Rectal smooth muscle tissue (tissue), 1 donor: Measurements from ENCODE around the gene DYRK4.
A peak's percentile ranks its signal among the peaks of the same experiment; 100 is the strongest.

Experiments
- H3K27ac ChIP-seq: one replicate; pipeline ENCODE4 v1.7.0; 2013; ENCODE audit warnings: low read depth, low read length, inconsistent platforms
- H3K27me3 ChIP-seq: one replicate; pipeline ENCODE4 v1.7.0; 2013; ENCODE audit warnings: low read length; ENCODE audit not compliant: control insufficient read depth, insufficient read depth
- H3K36me3 ChIP-seq: one replicate; pipeline ENCODE4 v1.7.0; 2013; ENCODE audit warnings: low read length; ENCODE audit not compliant: control insufficient read depth, insufficient read depth
- H3K4me1 ChIP-seq: one replicate; pipeline ENCODE4 v1.7.0; 2013; ENCODE audit warnings: low read length; ENCODE audit not compliant: control insufficient read depth, insufficient read depth
- H3K4me3 ChIP-seq: one replicate; pipeline ENCODE4 v1.7.0; 2013; ENCODE audit warnings: low read length
- H3K9ac ChIP-seq: one replicate; pipeline ENCODE4 v1.7.0; 2013; ENCODE audit warnings: low read length

The DYRK4 gene

DNA sequence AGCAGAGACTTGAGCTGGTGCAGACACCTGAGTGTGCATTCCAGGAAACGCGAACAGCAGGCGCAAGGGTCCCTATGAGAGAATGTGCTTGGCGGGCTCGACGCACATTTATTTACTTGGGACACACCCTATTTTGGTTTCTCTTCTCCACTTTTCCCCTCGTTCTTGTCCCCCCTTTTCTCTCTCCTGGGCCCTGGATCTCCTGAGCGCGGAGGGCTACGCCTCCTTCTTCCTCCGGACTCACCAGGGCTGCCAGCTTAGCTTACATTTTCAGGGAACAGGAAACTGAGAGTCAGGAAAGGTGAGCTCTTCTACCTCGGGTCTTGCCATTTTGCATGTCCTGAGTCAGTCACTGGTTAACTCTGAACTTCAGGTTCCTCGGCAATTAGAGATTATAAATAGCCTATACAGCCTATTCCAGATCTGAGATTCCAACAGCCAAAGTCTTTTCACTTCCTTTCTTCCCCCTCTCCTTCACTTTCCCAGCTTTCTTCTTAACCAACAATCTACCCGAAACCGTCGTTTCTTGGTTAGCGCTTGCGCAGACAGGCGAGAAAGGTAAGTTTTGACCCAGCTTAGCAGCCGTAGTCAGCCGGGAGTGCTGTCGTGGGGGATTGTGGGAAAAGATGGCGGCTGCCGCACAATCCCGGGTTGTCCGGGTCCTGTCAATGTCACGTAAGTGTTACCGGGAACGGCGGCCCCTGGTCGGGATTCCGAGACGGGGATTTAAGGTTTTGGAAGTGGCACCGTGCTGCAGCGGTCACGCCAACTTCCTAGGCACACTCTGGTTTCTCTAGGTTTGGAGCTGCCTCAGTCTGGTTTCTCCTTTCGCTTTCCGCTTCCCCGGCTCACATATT, 86.7 kb downstream of the DYRK4 start, which contains the start of the genes AKAP3 and NDUFA9:
Gene AKAP3, minus strand, starts transcription at position 551 of the 857 bp plus-strand sequence. CDS start 10,855 bp downstream, outside the sequence.
Gene NDUFA9, plus strand, starts transcription at position 614 of the 857 bp plus-strand sequence. Its CDS starts 13 bp downstream, at position 627.
- peak within 1 kb of the TSS; percentile 96 for H3K4me3 ChIP-seq
- H3K4me1 ChIP-seq = peaks cover 13% of the 10 kb centered on the region
- H3K9ac ChIP-seq = peak within 1 kb of the TSS; percentile 84
- H3K36me3 ChIP-seq = no peaks in the 10 kb centered on the region
- peak within 1 kb of the TSS; percentile 88 for H3K27ac ChIP-seq
- no peaks in the 10 kb centered on the region for H3K27me3 ChIP-seq

DNA sequence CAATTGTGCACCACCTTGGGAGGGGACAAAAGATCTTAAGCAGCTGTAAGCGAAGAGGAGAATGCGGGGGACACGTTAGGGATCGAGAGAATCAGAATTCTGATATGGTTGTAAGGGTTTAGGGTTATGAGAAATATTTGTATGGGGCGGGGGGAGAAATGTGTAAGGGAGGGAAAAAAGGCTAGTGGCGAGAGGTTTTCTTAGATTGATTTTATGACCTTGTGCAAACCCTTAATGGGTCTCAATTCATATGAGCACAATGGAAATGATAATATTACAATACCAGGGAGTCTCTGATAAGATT, 87.3 kb downstream of the DYRK4 start:
- H3K4me1 ChIP-seq = peaks cover 13% of the 10 kb centered on the region

DNA sequence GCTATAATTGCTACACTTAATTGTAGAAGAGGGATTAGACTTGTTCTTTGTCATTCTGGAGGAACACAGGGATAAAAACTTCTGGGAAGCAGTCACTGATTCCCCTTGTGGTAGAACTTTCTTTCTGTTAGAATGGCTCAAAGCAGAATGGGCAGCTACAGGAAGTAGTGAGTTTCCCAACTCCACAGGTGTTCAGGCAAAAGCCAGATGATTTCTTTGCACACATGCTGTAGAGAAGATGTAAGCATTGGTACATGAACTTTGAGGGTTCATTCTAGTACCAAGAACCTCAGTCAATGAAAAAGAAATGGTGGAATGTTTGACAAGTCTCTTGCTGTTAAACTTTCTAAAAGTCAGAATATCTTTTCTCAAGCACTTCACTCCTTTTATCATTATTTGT, 91.2 kb downstream of the DYRK4 start:
- H3K27ac ChIP-seq = no peak overlapping the region
- no peak overlapping the region for H3K9ac ChIP-seq
- H3K4me3 ChIP-seq = no peak overlapping the region
- H3K4me1 ChIP-seq = peaks cover 8% of the 10 kb centered on the region
- H3K36me3 ChIP-seq = peaks cover 17% of the 10 kb centered on the region
- H3K27me3 ChIP-seq = no peaks in the 10 kb centered on the region

More for the DNA sequence above, 87.3 kb downstream of the DYRK4 start:
- H3K4me3 ChIP-seq = peak overlapping the region; percentile 96
- no peaks in the 10 kb centered on the region for H3K27me3 ChIP-seq
- peak overlapping the region; percentile 88 for H3K27ac ChIP-seq
- H3K36me3 ChIP-seq = peaks cover 2% of the 10 kb centered on the region
- peak overlapping the region; percentile 75 for H3K9ac ChIP-seq

DNA sequence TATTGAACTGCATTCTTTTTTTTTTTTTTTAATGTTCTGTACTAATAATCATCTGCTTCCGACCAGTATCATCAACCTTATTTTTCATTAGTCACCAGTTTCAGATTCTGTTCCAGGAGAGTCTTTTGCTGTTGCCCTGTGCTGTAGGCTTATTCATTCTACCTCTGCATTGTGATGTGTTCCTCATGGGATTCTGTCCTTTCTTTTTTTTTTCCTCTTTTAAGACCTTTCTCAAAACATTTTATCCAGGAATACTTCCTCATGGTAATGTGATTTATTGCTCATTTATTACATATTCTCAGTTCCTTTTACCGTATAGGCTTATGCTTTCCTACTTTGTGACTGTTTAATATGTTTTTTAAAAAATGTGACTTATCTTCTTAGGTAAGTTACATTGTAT, 91.7 kb downstream of the DYRK4 start:
- Histone ChIP-seq H3K9ac (no peak overlapping the region), H3K27me3 (no peaks in the 10 kb centered on the region), H3K4me1 (peaks cover 8% of the 10 kb centered on the region), H3K27ac (no peak overlapping the region), H3K36me3 (peaks cover 17% of the 10 kb centered on the region), H3K4me3 (no peak overlapping the region)
